GM21717 (cell line): Measurements from ENCODE around the gene C16orf46.
"Not testable (repeated sequence)": the region's sequence is repeated elsewhere in the genome, so short reads cannot be mapped to it uniquely, and the experiment has no call there.

Experiments used
- ATAC-seq: cut with Tn5 transposase; IDR thresholded peaks from one replicate; pipeline ENCODE4 v1.9.1; 2021; ENCODE audit warnings: mild to moderate bottlenecking, moderate library complexity; ENCODE audit not compliant: unreplicated experiment

The C16orf46 gene

GRCh38 chr16:81077076-81077940 is at the start of gene C16orf46:
C16orf46 (minus strand) TSS chr16:81077238; CDS start chr16:81063955, 13,283 bp downstream.
- ATAC-seq, result peak; percentile 99

- no peak for ATAC-seq
These were observed 46.2 kb upstream of the C16orf46 start for GRCh38 chr16:81123092-81123852.

GRCh38 chr16:81121474-81121990 is 44.5 kb upstream of the C16orf46 start:
- no peak for ATAC-seq

GRCh38 chr16:81117436-81117835 is 40.4 kb upstream of the C16orf46 start:
- ATAC-seq, result no peak

- no peak for ATAC-seq
These were observed 39.2 kb upstream of the C16orf46 start for GRCh38 chr16:81116285-81116684.

GRCh38 chr16:81112453-81112852 is 35.4 kb upstream of the C16orf46 start:
- ATAC-seq, result no peak

GRCh38 chr16:81109274-81109673 is 32.2 kb upstream of the C16orf46 start:
- not testable (repeated sequence) for ATAC-seq

- ATAC-seq, result no peak
These were observed 30.5 kb upstream of the C16orf46 start for GRCh38 chr16:81107511-81107910.

- no peak for ATAC-seq
These were observed 29.9 kb upstream of the C16orf46 start for GRCh38 chr16:81106826-81107503.

- ATAC-seq, result no peak
These were observed 28.9 kb upstream of the C16orf46 start for GRCh38 chr16:81105946-81106345.

GRCh38 chr16:81101702-81102101 is 24.7 kb upstream of the C16orf46 start:
- ATAC-seq, result no peak

GRCh38 chr16:81099958-81100357 is 22.9 kb upstream of the C16orf46 start:
- no peak for ATAC-seq

GRCh38 chr16:81097230-81097629 is 20.2 kb upstream of the C16orf46 start:
- ATAC-seq, result no peak

- no peak for ATAC-seq
These were observed 19.7 kb upstream of the C16orf46 start for GRCh38 chr16:81096715-81097208.

GRCh38 chr16:81095953-81096714 is 19.1 kb upstream of the C16orf46 start, which contains the start of gene GCSH:
GCSH (minus strand) TSS chr16:81096395; CDS start chr16:81096278, 117 bp downstream.
- peak; percentile 98 for ATAC-seq

- ATAC-seq, result no peak
These were observed 18.6 kb upstream of the C16orf46 start for GRCh38 chr16:81095653-81095952.

- ATAC-seq, result no peak
These were observed 17.8 kb upstream of the C16orf46 start for GRCh38 chr16:81094771-81095251.

GRCh38 chr16:81088836-81089235 is 11.8 kb upstream of the C16orf46 start:
- no peak for ATAC-seq

- no peak for ATAC-seq
These were observed 4.0 kb upstream of the C16orf46 start for GRCh38 chr16:81081014-81081413.

- ATAC-seq, result no peak
These were observed 3.2 kb upstream of the C16orf46 start for GRCh38 chr16:81080233-81080632.
